Tracheal epithelial cell (primary cell): Measurements from ENCODE around the gene BANK1. TPM values are rescaled to one million over a fixed set of nuclear protein-coding genes. Genes with fewer than 3 reads are reported as not detected.

Experiments used
- total RNA-seq: library from RNA; depleted of rRNA; stranded (reverse); fragments of >200 nt; gene quantifications from 2 replicates; pipeline ENCODE4 v1.2.1, GENCODE V29; 2014

The BANK1 gene
- total RNA-seq, result 0.43 and 0.72 TPM in 2 replicates

GRCh38 chr4:101790521-101791181, at the start of gene BANK1:
TSS of gene BANK1 (plus strand) at chr4:101790730. CDS start at chr4:101790881, 151 bp downstream.

